ENCODE results near the gene OR6F1.

The OR6F1 gene

GRCh38 chr1:247680171-247680570 lies 36.3 kb downstream of the OR6F1 start:
- Histone ChIP-seq H3K9me3 (ENCODE audit: insufficient read depth, low read depth, low read length) (no peaks in the 10 kb centered on the region), H3K27ac (ENCODE audit: low read depth, low read length) (no peak overlapping the region), H3K4me1 (ENCODE audit: control insufficient read depth in 1 of 2, insufficient read depth in 2 of 2, low read length in 2 of 2) (no peaks in the 10 kb centered on the region), H3K79me2 (ENCODE audit: control insufficient read depth, insufficient read depth, low read length, poor library complexity) (no peaks in the 10 kb centered on the region), H3K14ac (ENCODE audit: low read length) (no peak overlapping the region), H3K23ac (ENCODE audit: low read length) (no peak overlapping the region), H2BK5ac (ENCODE audit: low read depth, low read length, poor library complexity) (no peak overlapping the region), H4K91ac (ENCODE audit: low read depth, low read length) (no peak overlapping the region), H3K27me3 (ENCODE audit: insufficient read depth, low read length) (no peaks in the 10 kb centered on the region), H4K12ac (ENCODE audit: low read depth, low read length) (no peak overlapping the region), H2AK5ac (ENCODE audit: low read length) (no peak overlapping the region), H2AFZ (ENCODE audit: insufficient read depth, low read length, poor library complexity) (no peak overlapping the region), H3K4ac (ENCODE audit: low read depth, low read length) (no peak overlapping the region), H3K18ac (ENCODE audit: low read length) (no peak overlapping the region), H3K36me3 (ENCODE audit: control insufficient read depth in 1 of 2, insufficient read depth in 2 of 2, low read length in 2 of 2) (no peaks in the 10 kb centered on the region), H4K8ac (ENCODE audit: low read depth, low read length) (no peak overlapping the region), H3K79me1 (ENCODE audit: low read length) (no peaks in the 10 kb centered on the region), H2BK12ac (ENCODE audit: low read length) (no peak overlapping the region), H3K4me2 (ENCODE audit: low read length) (no peak overlapping the region), H3K4me3 (ENCODE audit: low read depth, low read length) (no peak overlapping the region), H2BK120ac (ENCODE audit: insufficient read depth, low read length, poor library complexity) (no peak overlapping the region), H3K9ac (ENCODE audit: low read length) (no peak overlapping the region)
- no CpG with 5 or more reads among the region's 4 CpGs for WGBS (ENCODE audit: extremely low coverage, insufficient coverage, insufficient read length)
- DNase-seq = no peak

- H2AFZ ChIP-seq (ENCODE audit: insufficient read depth, low read length, poor library complexity) = no peak within 1 kb of the TSS
- H3K23ac ChIP-seq (ENCODE audit: low read length) = no peak within 1 kb of the TSS
- no peaks in the 10 kb centered on the region for H3K79me1 ChIP-seq (ENCODE audit: low read length)
- H3K36me3 ChIP-seq (ENCODE audit: control insufficient read depth in 1 of 2, insufficient read depth in 2 of 2, low read length in 2 of 2) = no peaks in the 10 kb centered on the region
- no peak within 1 kb of the TSS for H3K4me2 ChIP-seq (ENCODE audit: low read length)
- no peak within 1 kb of the TSS for H3K4me3 ChIP-seq (ENCODE audit: low read depth, low read length)
- H2BK12ac ChIP-seq (ENCODE audit: low read length) = no peak within 1 kb of the TSS
- H4K8ac ChIP-seq (ENCODE audit: low read depth, low read length) = no peak within 1 kb of the TSS
- H3K4me1 ChIP-seq (ENCODE audit: control insufficient read depth in 1 of 2, insufficient read depth in 2 of 2, low read length in 2 of 2) = no peaks in the 10 kb centered on the region
- H3K27ac ChIP-seq (ENCODE audit: low read depth, low read length) = no peak within 1 kb of the TSS
- no peak within 1 kb of the TSS for H3K14ac ChIP-seq (ENCODE audit: low read length)
- no peaks in the 10 kb centered on the region for H3K9me3 ChIP-seq (ENCODE audit: insufficient read depth, low read depth, low read length)
- no peak within 1 kb of the TSS for H2AK5ac ChIP-seq (ENCODE audit: low read length)
- H2BK5ac ChIP-seq (ENCODE audit: low read depth, low read length, poor library complexity) = no peak within 1 kb of the TSS
- H4K12ac ChIP-seq (ENCODE audit: low read depth, low read length) = no peak within 1 kb of the TSS
- no peak for DNase-seq
- H3K18ac ChIP-seq (ENCODE audit: low read length) = no peak within 1 kb of the TSS
- no peak within 1 kb of the TSS for H3K9ac ChIP-seq (ENCODE audit: low read length)
- no peak within 1 kb of the TSS for H4K91ac ChIP-seq (ENCODE audit: low read depth, low read length)
- H3K4ac ChIP-seq (ENCODE audit: low read depth, low read length) = no peak within 1 kb of the TSS
- WGBS (ENCODE audit: extremely low coverage, insufficient coverage, insufficient read length) = no CpG with 5 or more reads among the region's 1 CpG
- no peak within 1 kb of the TSS for H2BK120ac ChIP-seq (ENCODE audit: insufficient read depth, low read length, poor library complexity)
- H3K79me2 ChIP-seq (ENCODE audit: control insufficient read depth, insufficient read depth, low read length, poor library complexity) = no peaks in the 10 kb centered on the region
- no peaks in the 10 kb centered on the region for H3K27me3 ChIP-seq (ENCODE audit: insufficient read depth, low read length)
Measured at GRCh38 chr1:247679639-247680038, 36.8 kb downstream of the OR6F1 start, which contains the start of gene OR13G1. Gene OR13G1, minus strand, starts transcription at chr1:247679739. Its CDS starts 6,698 bp downstream, at chr1:247673041.

DNA sequence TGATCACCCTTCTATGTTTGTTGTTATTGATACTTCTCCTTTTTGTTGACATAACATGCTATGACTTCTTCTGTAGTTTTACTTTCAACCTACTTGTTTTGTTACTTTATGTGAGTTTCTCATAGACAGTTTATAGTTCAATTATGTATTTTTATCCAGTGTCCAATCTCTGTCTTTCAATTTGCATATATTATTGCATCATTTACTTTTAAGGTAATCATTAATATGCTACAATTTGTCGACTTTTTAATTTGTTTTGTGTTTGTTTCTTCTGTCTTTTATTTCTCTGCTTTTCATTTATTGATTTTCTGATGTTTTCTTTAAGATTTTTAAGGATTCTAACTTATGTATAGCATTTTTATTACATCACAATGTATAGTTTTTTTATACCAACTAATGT lies 47.2 kb downstream of the OR6F1 start:
- Histone ChIP-seq H3K9me3 (ENCODE audit: insufficient read depth, low read depth, low read length) (no peaks in the 10 kb centered on the region), H2BK5ac (ENCODE audit: low read depth, low read length, poor library complexity) (no peak overlapping the region), H2BK120ac (ENCODE audit: insufficient read depth, low read length, poor library complexity) (no peak overlapping the region), H3K14ac (ENCODE audit: low read length) (no peak overlapping the region), H3K4me3 (ENCODE audit: low read depth, low read length) (no peak overlapping the region), H2AK5ac (ENCODE audit: low read length) (no peak overlapping the region), H3K27me3 (ENCODE audit: insufficient read depth, low read length) (no peaks in the 10 kb centered on the region), H3K4ac (ENCODE audit: low read depth, low read length) (no peak overlapping the region), H4K12ac (ENCODE audit: low read depth, low read length) (no peak overlapping the region), H3K36me3 (ENCODE audit: control insufficient read depth in 1 of 2, insufficient read depth in 2 of 2, low read length in 2 of 2) (no peaks in the 10 kb centered on the region), H3K4me1 (ENCODE audit: control insufficient read depth in 1 of 2, insufficient read depth in 2 of 2, low read length in 2 of 2) (no peaks in the 10 kb centered on the region), H3K23ac (ENCODE audit: low read length) (no peak overlapping the region), H3K79me2 (ENCODE audit: control insufficient read depth, insufficient read depth, low read length, poor library complexity) (no peaks in the 10 kb centered on the region), H3K27ac (ENCODE audit: low read depth, low read length) (no peak overlapping the region), H3K79me1 (ENCODE audit: low read length) (no peaks in the 10 kb centered on the region), H3K18ac (ENCODE audit: low read length) (no peak overlapping the region), H4K8ac (ENCODE audit: low read depth, low read length) (no peak overlapping the region), H3K9ac (ENCODE audit: low read length) (no peak overlapping the region), H2AFZ (ENCODE audit: insufficient read depth, low read length, poor library complexity) (no peak overlapping the region), H3K4me2 (ENCODE audit: low read length) (no peak overlapping the region), H4K91ac (ENCODE audit: low read depth, low read length) (no peak overlapping the region), H2BK12ac (ENCODE audit: low read length) (no peak overlapping the region)
- no CpG with 5 or more reads among the region's 1 CpG for WGBS (ENCODE audit: extremely low coverage, insufficient coverage, insufficient read length)
- DNase-seq = no peak

All from trophoblast cell (in vitro differentiated cells and primary cell).